ENCODE results near the gene SLBP. TPM values are rescaled to one million over a fixed set of nuclear protein-coding genes. Genes with fewer than 3 reads are reported as not detected.

The SLBP gene
- total and polyA plus RNA-seq, 2 of the 8 experiments (the other 6 are each of a cell fraction or from before 2014, with no cell fraction given): 44.1 to 49.0 TPM

- Histone ChIP-seq H2BK5ac (ENCODE audit: low read depth, low read length) (no peak overlapping the region), H3K79me1 (ENCODE audit: low read depth, low read length) (no peaks in the 10 kb centered on the region), H2AFZ (ENCODE audit: low read length) (no peak overlapping the region), H3K4me1 (replicated peaks in 1 of 4; ENCODE audit: control insufficient read depth in 3 of 4, insufficient read depth in 4 of 4, low read length in 3 of 4) (peaks cover 0 to 8% (median 5%) of the 10 kb centered on the region in 4 experiments; a peak in 6 of 7 replicates), H3K9ac (replicated peaks in 1 of 4; ENCODE audit: extremely low read depth in 1 of 4, low read depth in 3 of 4, low read length in 3 of 4) (no peak overlapping the region), H4K8ac (ENCODE audit: extremely low read depth, insufficient read depth, low read length) (no peak overlapping the region), H3K23me2 (ENCODE audit: low read depth, low read length) (no peaks in the 10 kb centered on the region), H3K14ac (ENCODE audit: insufficient read length) (no peak overlapping the region), H3K27ac (ENCODE audit: low read depth, low read length) (no peak overlapping the region), H3K4me3 (ENCODE audit: extremely low read depth in 1 of 4, insufficient read depth in 2 of 4, low read depth in 3 of 4, low read length in 4 of 4) (no peak overlapping the region), H2AK5ac (ENCODE audit: low read depth, low read length) (no peak overlapping the region), H4K91ac (replicated peaks; ENCODE audit: insufficient read length, low read length) (peak overlapping the region; percentile 55), H3K4ac (replicated peaks; ENCODE audit: insufficient read length, low read depth, low read length) (no peak overlapping the region), H2BK12ac (ENCODE audit: low read depth, low read length) (no peak overlapping the region), H3K9me3 (ENCODE audit: insufficient read depth in 2 of 2, low read depth in 1 of 2, low read length in 1 of 2) (no peaks in the 10 kb centered on the region), H3K23ac (ENCODE audit: insufficient read length) (no peak overlapping the region), H2BK15ac (ENCODE audit: low read length) (no peak overlapping the region), H2BK120ac (replicated peaks; ENCODE audit: low read depth, low read length) (no peak overlapping the region), H3K56ac (replicated peaks; ENCODE audit: insufficient read length, low read depth, low read length) (no peak overlapping the region), H4K20me1 (replicated peaks in 1 of 2; ENCODE audit: control insufficient read depth in 1 of 2, insufficient read depth in 2 of 2, low read length in 2 of 2) (peaks cover 5 to 7% of the 10 kb centered on the region in 2 experiments), H3K79me2 (ENCODE audit: control insufficient read depth in 1 of 2, insufficient read depth in 2 of 2, low read length in 2 of 2) (no peaks in the 10 kb centered on the region), H3K27me3 (replicated peaks in 1 of 4; ENCODE audit: control insufficient read depth in 3 of 4, extremely low read depth in 1 of 4, insufficient read depth in 3 of 4, low read length in 3 of 4) (peaks cover 0 to 4% (median 0%) of the 10 kb centered on the region in 4 experiments; a peak in 2 of 7 replicates), H3K36me3 (ENCODE audit: control insufficient read depth in 2 of 4, insufficient read depth in 4 of 4, low read length in 3 of 4) (peaks cover 9 to 33% (median 27%) of the 10 kb centered on the region in 4 experiments), H3K4me2 (ENCODE audit: insufficient read depth in 1 of 2, low read depth in 2 of 2, low read length in 2 of 2) (no peak overlapping the region), H4K5ac (ENCODE audit: insufficient read length, low read depth, low read length) (no peak overlapping the region), H2BK20ac (ENCODE audit: low read length) (no peak overlapping the region), H3K18ac (ENCODE audit: extremely low read depth, low read length) (no peak overlapping the region)
- 24% methylated on average over 17 of the region's 17 CpGs; no CpG with 5 or more reads in 1 of the 2 experiments for WGBS, 2 experiments (ENCODE audit: extremely low coverage in 1 of 2, insufficient coverage in 1 of 2, insufficient read length in 1 of 2, insufficient replicate concordance in 2 of 2, low coverage in 1 of 2, low lambda C conversion rate in 2 of 2, missing lambda C conversion rate in 1 of 2)
- no peak for FAIRE-seq
- DNase-seq (ENCODE audit: low read depth in 1 of 2, low spot score in 2 of 2): peak; percentile 85 to 100
- ChIA-PET POLR2A (ENCODE audit: partially characterized antibody) (interaction anchor here (1.3 to 5.6 kb wide), 8 partner anchors 10 to 66 kb away, joined by 4 to 38 read pairs (median 8); partner anchors contain the start of genes FGFR3, TACC3 and TMEM129), CTCF (ENCODE audit: partially characterized antibody) (interaction anchor here (0.9 to 52.9 kb wide), 13 partner anchors 9 to 154 kb away, joined by 3 to 2507 read pairs (median 5); partner anchors contain the start of gene FGFR3)
- TF ChIP-seq SP4 (IDR thresholded peaks at IDR 0.05; ENCODE audit: low read length) (no peak), FOSL1 (IDR thresholded peaks at IDR 0.05; ENCODE audit: insufficient read depth, low read depth, low read length) (no peak), KDM1A (IDR thresholded peaks at IDR 0.05; ENCODE audit: borderline replicate concordance, low read length) (no peak), EP300 (IDR thresholded peaks at IDR 0.05; ENCODE audit: borderline replicate concordance in 1 of 2, low read depth in 2 of 2, low read length in 2 of 2) (no peak), SUZ12 (IDR thresholded peaks at IDR 0.05; ENCODE audit: low read length) (no peak), TBP (IDR thresholded peaks at IDR 0.05; ENCODE audit: low read depth, low read length) (no peak), SIRT6 (IDR thresholded peaks at IDR 0.05; ENCODE audit: low read length) (no peak), CHD2 (IDR thresholded peaks at IDR 0.05; ENCODE audit: low read length) (no peak), TAF7 (optimal IDR thresholded peaks at IDR 0.05; ENCODE audit: borderline replicate concordance, low read depth, low read length) (peak; percentile 56), BCL11A (IDR thresholded peaks at IDR 0.05; ENCODE audit: low read depth in 2 of 2, low read length in 2 of 2) (no peak)
These were observed 34.2 kb upstream of the SLBP start for GRCh38 chr4:1746265-1746691.

Measured in H1 (cell line).